Activated CD4-positive, alpha-beta T cell treated with anti-CD3 and anti-CD28 coated beads for 36 hours (primary cell): ENCODE measurements around the gene CHI3L2. TPM values are rescaled to one million over a fixed set of nuclear protein-coding genes. Genes with fewer than 3 reads are reported as not detected.

Source experiments
- ATAC-seq: fragments of 200-7000 bp; cut with Tn5 transposase; one replicate; pipeline ENCODE4 v1.10.0; 2021; ENCODE audit warnings: mild to moderate bottlenecking, moderate library complexity
- CTCF ChIA-PET: fragments of 350-600 bp; sonication (Branson Sonifier 250); formaldehyde crosslinking; loops from one replicate; lab custom pipeline; 2021; ENCODE audit warnings: antibody characterized with exemption; lab: Charles Lee
- POLR2A ChIA-PET: fragments of 350-600 bp; sonication (Branson Sonifier 250); formaldehyde crosslinking; loops from one replicate; lab custom pipeline; 2021; ENCODE audit warnings: antibody characterized with exemption, inconsistent platforms; lab: Charles Lee
- DNase-seq: peaks from one replicate; pipeline ENCODE4 v3.0.0-alpha.2; 2020
- H3K27ac Mint-ChIP-seq: one replicate; pipeline ENCODE4 v1.8.0; 2021; ENCODE audit warnings: mixed read lengths
- H3K27me3 Mint-ChIP-seq: one replicate; pipeline ENCODE4 v1.8.0; 2021; ENCODE audit warnings: mixed read lengths
- H3K36me3 Mint-ChIP-seq: one replicate; pipeline ENCODE4 v1.8.0; 2021; ENCODE audit warnings: low read depth, mixed read lengths
- H3K4me1 Mint-ChIP-seq: one replicate; pipeline ENCODE4 v1.8.0; 2021; ENCODE audit warnings: mixed read lengths
- H3K4me3 Mint-ChIP-seq: one replicate; pipeline ENCODE4 v1.8.0; 2021; ENCODE audit warnings: mild to moderate bottlenecking, moderate library complexity, mixed read lengths
- H3K9me3 Mint-ChIP-seq: one replicate; pipeline ENCODE4 v1.8.0; 2021; ENCODE audit warnings: low read depth, mixed read lengths
- intact Hi-C, 2 experiments: fragments of 100-400 bp; cut with DNase I in 1 of 2; cut with micrococcal nuclease in 1 of 2; formaldehyde crosslinking; loops; one replicate each; pipeline versions ENCODE4 v1.14.2 to v1.15.1; 2022 to 2024; cut with DNase I, micrococcal nuclease
- total RNA-seq, 2 experiments: library from RNA; stranded (reverse); gene quantifications; one replicate each; pipeline ENCODE4 v1.2.3, GENCODE V29; 2021

Gene CHI3L2
- total RNA-seq, 2 experiments from 2014 or later = 12.7 TPM

DNA sequence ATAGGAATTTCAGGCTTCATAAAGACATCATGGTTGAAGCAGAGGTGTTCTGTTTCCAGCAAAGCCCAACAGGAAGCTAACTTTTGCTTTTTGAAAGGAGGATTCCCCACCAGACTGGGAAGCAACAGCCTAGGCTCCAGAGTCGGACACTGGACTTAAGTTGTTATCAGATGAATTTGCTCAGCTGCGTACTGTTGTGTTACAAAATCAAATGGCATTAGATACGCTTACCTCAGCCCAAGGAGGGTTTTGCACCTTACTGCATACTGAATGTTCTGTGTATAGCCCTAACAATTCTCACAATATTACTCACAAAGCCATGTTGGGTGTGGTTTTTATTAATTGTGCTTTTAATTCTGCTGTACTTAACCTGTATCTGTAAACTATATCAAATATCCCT, 62.6 kb downstream of the CHI3L2 start:
- ATAC-seq (no peak), DNase-seq (no peak)
- H3K27me3 Mint-ChIP-seq = no peaks in the 10 kb centered on the region
- ChIA-PET CTCF (interaction anchor here (0.6 to 1.3 kb wide), 4 partner anchors 25 to 402 kb away, joined by 3 read pairs; no protein-coding TSS in a partner anchor), POLR2A (no interaction called here)
- H3K36me3 Mint-ChIP-seq = no peaks in the 10 kb centered on the region
- intact Hi-C loops = no loop called here
- H3K27ac Mint-ChIP-seq = no peak overlapping the region
- H3K4me3 Mint-ChIP-seq = no peak overlapping the region
- peaks cover 11% of the 10 kb centered on the region for H3K4me1 Mint-ChIP-seq
- H3K9me3 Mint-ChIP-seq = no peaks in the 10 kb centered on the region

DNA sequence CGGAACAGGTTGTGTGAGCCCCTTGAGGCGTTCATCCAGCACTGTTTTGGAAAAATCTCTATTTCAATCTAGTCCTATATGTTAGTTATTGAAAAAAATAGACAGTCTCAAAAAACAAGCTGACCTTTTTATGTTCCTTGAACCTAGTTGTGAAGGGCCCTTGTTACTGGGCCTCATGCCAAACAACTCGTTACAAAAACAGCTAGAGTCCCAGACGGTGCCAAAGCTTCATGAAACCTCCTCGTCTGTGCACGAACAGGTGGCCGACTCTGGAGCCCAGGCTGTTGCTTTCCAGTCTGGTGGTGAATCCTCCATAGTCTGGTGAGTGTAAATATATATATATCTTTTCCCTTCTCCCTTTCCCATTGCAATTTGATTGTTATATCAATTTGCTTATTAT, 63.1 kb downstream of the CHI3L2 start, which contains the start of gene CHIA:
TSS of gene CHIA (plus strand) at position 222 of the 400 bp plus-strand sequence. CDS start 19,617 bp downstream, outside the sequence.
- H3K36me3 Mint-ChIP-seq = no peaks in the 10 kb centered on the region
- H3K4me3 Mint-ChIP-seq = no peak within 1 kb of the TSS
- ATAC-seq (no peak), DNase-seq (no peak)
- no peak within 1 kb of the TSS for H3K27ac Mint-ChIP-seq
- CTCF ChIA-PET = interaction anchor here (0.6 to 1.3 kb wide), 2 partner anchors 17 to 43 kb away, joined by 3 read pairs; no protein-coding TSS in a partner anchor
- POLR2A ChIA-PET = no interaction called here
- no peaks in the 10 kb centered on the region for H3K27me3 Mint-ChIP-seq
- H3K4me1 Mint-ChIP-seq = peaks cover 11% of the 10 kb centered on the region
- H3K9me3 Mint-ChIP-seq = no peaks in the 10 kb centered on the region
- intact Hi-C loops = no loop called here

Other genes with a start within 250 kb of the CHI3L2 start
- 10 to 100 TPM; 30.4 to 34.4 TPM for gene DRAM2, start 87.6 kb upstream of the CHI3L2 start, total RNA-seq
- gene CEPT1, start 87.5 kb upstream of the CHI3L2 start, total RNA-seq = 10 to 100 TPM; 34.7 to 49.1 TPM
- 100 to 1,000 TPM; 174 to 190 TPM for gene DENND2D, start 27.1 kb upstream of the CHI3L2 start, total RNA-seq
- gene CHIA, start 63.1 kb downstream of the CHI3L2 start, total RNA-seq = not detected
- gene OVGP1, start 200.0 kb downstream of the CHI3L2 start, total RNA-seq = 1 to 10 TPM; 1.2 to 1.5 TPM
- 10 to 100 TPM; 42.5 to 53.6 TPM for gene WDR77, start 221.5 kb downstream of the CHI3L2 start, total RNA-seq
- gene ATP5PB, start 221.8 kb downstream of the CHI3L2 start, total RNA-seq = 100 to 1,000 TPM; 292 to 301 TPM
- 1 to 10 TPM; 4.7 to 7.6 TPM for gene C1orf162, start 246.3 kb downstream of the CHI3L2 start, total RNA-seq